IPS-NIHi7 (cell line): ENCODE measurements around the gene GID8.
A peak's percentile ranks its signal among the peaks of the same experiment; 100 is the strongest.
"Not testable (repeated sequence)": the region's sequence is repeated elsewhere in the genome, so short reads cannot be mapped to it uniquely, and the experiment has no call there.

Experiments used
- DNase-seq: peaks from one replicate; pipeline ENCODE4 v3.0.0; 2012; ENCODE audit warnings: mixed read lengths; ENCODE audit errors: extremely low spot score

The GID8 gene

GRCh38 chr20:62958388-62959100 lies 20.6 kb downstream of the GID8 start:
- no peak for DNase-seq

- no peak for DNase-seq
Measured at GRCh38 chr20:62959101-62959971, 21.4 kb downstream of the GID8 start.

- no peak for DNase-seq
Measured at GRCh38 chr20:62959998-62960436, 22.1 kb downstream of the GID8 start.

DNA sequence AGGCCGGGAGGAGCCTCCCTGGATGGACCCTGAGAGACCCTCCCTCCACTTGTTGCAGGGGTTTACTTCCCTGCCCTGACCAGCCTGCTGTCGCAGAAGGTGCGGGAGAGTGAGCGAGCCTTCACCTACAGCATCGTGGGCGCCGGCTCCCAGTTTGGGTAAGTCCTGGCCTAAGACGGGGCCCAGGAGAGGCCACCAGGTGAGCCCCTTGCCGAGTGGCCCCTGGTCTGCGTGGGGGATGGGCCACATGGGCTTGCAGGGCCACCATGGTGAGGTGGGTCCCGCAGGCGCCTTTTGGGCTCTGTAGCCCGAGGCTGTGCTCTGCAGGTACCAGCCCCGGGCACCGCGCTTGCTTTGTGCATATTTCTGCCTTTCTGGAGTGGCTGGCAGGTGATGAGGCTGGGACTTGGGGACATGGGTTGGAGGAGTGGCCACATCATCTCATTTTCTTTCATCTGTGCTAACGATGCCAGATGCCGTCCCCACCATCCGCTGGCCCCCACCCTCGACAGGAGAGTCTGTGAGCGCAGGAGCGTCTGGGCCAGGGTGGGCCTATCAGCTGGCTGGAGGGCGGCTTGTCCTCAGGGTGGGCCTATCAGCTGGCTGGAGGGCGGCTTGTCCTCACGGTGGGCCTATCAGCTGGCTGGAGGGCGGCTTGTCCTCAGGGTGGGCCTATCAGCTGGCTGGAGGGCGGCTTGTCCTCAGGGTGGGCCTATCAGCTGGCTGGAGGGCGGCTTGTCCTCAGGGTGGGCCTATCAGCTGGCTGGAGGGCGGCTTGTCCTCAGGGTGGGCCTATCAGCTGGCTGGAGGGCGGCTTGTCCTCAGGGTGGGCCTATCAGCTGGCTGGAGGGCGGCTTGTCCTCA lies 22.7 kb downstream of the GID8 start:
- DNase-seq, result not testable (repeated sequence)

DNA sequence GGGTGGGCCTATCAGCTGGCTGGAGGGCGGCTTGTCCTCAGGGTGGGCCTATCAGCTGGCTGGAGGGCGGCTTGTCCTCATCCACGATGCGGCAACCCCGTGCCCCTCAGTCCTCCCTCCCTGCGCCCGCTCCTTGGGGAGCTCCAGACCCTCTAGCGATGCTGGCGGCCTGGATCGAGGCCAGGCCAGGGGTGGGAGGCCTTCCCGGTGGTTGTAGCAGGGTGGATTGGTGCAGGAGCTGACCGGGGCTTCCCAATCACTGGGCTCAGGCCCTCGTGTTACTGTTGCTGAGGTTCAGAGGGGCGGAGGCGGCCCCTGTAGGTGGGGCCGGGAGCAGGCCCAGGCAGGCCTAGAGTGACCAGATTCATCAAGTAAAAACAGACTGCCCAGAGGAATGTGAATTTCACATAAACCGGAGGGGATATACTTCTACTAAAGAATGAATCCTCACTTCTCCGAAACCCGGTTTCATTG lies 23.4 kb downstream of the GID8 start:
- peak; percentile 56 for DNase-seq

- DNase-seq, result no peak
Measured at GRCh38 chr20:62961799-62962198, 23.9 kb downstream of the GID8 start.

- DNase-seq, result no peak
Measured at GRCh38 chr20:62962221-62962879, 24.4 kb downstream of the GID8 start.

DNA sequence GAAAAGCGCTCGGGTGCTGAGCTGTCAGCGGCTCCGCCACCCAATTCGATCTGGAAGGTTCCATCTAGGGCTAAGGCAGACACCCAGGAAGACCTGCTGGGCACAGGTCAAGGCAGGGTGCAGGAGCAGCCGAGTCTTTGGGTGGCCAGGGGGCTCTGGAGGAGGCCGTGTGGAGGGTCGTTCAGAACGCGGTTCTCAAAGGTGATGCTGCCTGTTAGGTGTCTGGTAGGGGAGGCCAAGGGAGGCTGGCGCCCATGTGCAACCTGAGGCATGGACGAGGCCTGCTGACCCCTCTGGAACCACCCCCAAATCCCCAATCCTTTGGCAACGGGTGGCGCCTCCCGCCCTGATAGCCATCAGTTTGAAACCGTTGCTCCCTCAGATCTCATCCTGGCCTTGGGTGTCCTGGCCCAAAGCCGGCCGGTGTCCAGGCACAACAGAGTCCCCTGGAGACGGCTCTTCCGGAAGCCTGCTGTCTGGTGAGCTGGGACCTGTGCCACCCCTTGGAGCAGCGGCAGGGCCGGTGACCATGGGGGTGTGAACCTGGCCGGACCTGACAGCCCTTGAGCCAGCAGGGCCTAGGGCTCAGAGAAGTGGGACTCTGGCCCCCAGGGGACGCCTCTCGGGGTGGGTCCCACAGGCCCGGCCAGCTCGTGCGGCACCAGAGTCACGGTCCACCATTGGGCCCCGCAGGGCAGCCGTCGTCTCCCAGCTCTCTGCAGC lies 25.1 kb downstream of the GID8 start:
- no peak for DNase-seq

DNA sequence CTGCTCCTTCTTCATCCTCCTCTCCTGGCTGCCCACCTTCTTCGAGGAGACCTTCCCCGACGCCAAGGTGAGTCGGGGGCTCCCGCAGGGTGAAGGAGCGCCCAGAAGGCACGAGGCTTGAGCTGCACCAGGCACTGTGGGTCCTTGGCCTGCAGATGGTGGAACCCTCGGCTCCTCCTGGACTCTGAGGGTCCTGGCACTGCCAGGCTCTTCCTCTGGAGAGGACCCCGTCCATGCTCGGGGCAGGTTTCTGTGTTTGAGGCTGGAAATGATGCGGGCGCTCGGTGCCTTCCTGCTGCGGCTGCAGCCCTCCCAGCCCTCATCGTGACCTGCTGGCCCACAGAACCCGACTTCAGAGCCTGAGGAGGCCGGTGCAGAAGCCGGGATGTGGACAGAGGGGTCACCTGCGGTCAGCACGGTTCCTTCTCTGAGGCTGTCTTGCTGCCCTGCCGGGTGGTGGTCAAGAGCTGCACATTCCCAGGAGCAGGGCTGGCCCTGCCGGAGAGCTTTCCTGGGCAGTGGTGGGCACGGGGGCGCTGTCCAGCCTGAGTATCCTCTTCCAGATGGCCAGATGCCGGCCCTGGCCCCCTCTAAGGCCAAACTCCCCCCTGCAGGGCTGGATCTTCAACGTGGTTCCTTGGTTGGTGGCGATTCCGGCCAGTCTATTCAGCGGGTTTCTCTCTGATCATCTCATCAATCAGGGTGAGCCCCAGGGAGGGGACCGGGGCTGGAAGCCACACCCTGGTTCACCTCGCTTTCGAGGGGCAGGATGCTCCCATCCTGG lies 25.9 kb downstream of the GID8 start:
- DNase-seq, result no peak

DNA sequence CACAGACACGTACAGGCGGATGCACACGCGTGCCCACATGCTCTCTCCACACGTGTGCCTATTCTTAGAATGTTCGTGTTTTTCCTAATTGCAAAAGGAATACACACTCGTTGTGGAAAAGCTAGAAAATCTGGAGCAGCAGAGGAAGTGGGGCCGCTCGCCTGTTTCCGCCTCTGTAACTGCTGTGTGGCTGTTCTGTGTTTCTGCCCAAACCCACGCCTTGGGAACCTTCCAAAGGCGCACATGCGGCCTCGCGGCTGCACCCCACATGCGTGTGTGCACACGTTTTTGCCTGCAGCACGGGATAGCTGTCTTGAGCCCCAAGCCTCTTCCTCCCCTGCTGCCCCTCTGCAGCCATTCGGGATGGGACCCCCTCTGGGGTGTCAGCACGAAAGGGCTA lies 26.8 kb downstream of the GID8 start:
- no peak for DNase-seq

DNA sequence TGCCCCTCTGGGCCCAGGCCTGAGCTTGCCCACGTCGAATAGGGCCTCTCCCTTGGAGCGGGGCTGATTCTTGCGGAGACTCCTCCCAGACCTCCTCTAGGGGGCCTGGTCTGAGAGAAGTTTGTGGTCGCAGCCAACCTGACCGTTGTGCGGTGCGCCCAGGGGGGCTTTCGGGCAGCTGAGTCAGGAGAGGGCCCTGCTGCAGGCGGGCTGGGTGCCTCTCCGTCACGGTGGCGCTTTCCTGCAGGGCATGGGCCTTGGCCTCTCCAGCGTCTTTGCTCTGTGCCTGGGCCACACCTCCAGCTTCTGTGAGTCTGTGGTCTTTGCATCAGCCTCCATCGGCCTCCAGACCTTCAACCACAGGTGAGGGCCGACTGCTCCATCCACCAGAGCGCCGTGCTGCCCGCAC lies 27.4 kb downstream of the GID8 start:
- DNase-seq, result peak; percentile 19

DNA sequence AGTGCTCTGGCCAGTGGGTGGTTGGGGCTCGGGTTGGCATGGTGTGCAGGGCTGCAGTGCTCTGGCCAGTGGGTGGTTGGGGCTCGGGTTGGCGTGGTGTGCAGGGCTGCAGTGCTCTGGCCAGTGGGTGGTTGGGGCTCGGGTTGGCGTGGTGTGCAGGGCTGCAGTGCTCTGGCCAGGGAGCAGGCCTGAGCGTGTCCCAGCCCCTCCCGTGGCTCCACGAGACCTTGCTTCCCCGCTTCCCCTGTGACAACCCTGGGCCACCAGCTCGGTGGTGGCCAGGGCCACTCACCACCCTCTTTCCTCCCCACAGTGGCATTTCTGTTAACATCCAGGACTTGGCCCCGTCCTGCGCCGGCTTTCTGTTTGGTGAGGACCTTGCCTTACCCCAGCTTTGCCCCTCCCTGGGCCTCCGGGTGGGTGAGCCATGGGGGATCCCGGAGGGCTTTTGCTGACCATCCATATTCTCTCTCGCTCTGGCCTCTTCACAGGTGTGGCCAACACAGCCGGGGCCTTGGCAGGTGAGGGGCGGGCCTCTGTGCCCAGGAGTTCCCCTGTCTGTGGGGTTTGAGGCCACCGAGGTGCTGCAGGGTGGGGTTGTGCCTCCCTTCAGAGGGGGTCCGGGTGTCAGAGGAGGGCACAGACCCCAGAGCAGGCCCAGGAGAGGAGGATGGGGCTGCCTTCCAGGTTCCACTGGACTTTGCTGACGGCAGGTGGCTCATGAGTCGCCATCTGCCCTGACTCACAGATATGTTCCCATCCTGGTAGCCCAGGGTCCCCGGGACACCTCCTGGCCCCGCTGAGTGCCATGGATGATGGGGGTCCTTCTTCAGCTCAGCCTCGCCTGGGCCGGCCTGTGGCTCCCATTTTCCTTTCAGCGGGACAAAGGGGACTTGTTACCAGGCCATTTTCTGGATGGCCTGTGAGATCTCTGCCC lies 28.5 kb downstream of the GID8 start:
- DNase-seq, result no peak

GRCh38 chr20:62967149-62967501 lies 29.2 kb downstream of the GID8 start:
- no peak for DNase-seq

- DNase-seq, result no peak
Measured at GRCh38 chr20:62967628-62968351, 29.8 kb downstream of the GID8 start.

- DNase-seq, result no peak
Measured at GRCh38 chr20:62968378-62969178, 30.6 kb downstream of the GID8 start.

GRCh38 chr20:62969179-62969760 lies 31.3 kb downstream of the GID8 start:
- no peak for DNase-seq

DNA sequence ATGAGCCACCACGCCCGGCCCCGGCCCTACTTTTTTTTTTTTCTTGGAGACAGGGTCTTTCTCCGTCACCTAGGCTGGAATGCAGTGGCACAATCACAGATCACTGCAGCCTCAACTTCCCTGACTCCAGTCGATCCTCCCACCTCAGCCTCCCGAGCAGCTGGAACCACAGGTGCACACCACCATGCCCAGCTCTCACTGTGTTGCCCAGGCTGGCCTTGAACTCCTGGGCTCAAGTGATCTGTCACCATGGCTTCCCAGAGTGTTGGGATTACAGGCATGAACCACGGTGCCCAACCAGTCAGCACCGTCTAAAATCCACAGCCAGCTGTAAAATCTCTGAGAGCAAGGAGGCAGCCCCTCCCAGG lies 32.0 kb downstream of the GID8 start:
- no peak for DNase-seq
